ENCODE measurements around the gene KLHDC3.

DNA sequence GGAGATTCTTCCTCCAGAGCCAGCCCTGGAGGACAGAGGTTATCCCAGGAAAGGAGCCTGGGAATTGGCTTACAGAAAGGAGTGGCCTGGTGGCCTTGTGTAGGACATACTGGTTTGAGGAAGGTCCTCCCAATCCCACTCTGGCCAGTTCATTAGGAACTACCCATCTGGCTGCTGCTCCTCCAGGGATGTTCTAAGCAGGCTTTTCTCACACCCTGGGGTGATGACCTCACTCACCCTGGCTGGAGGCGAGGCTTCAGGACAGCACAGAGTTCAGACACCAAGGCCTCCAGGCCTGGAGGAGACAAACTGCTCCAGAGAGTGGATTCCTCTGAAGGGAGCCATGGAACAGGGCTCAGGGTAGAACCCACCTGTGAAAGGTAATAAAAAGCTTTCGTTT, 44.6 kb upstream of the KLHDC3 start:
- TF ChIP-seq, protein P1, sequence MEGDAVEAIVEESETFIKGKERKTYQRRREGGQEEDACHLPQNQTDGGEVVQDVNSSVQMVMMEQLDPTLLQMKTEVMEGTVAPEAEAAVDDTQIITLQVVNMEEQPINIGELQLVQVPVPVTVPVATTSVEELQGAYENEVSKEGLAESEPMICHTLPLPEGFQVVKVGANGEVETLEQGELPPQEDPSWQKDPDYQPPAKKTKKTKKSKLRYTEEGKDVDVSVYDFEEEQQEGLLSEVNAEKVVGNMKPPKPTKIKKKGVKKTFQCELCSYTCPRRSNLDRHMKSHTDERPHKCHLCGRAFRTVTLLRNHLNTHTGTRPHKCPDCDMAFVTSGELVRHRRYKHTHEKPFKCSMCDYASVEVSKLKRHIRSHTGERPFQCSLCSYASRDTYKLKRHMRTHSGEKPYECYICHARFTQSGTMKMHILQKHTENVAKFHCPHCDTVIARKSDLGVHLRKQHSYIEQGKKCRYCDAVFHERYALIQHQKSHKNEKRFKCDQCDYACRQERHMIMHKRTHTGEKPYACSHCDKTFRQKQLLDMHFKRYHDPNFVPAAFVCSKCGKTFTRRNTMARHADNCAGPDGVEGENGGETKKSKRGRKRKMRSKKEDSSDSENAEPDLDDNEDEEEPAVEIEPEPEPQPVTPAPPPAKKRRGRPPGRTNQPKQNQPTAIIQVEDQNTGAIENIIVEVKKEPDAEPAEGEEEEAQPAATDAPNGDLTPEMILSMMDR (IDR thresholded peaks at IDR 0.05), result no peak
- TF ChIP-seq POLR2AphosphoS5 (IDR thresholded peaks at IDR 0.05; ENCODE audit: insufficient read depth in 1 of 2, low read depth in 1 of 2), result no peak

All from vagina (tissue), 2 donors.